HAP-1 (cell line): ENCODE results near the gene CDX2.
A peak's percentile ranks its signal among the peaks of the same experiment; 100 is the strongest.
"Not testable (repeated sequence)": the region's sequence is repeated elsewhere in the genome, so short reads cannot be mapped to it uniquely, and the experiment has no call there.

Source experiments
- DNase-seq, 2 experiments: peaks; one replicate each; pipeline ENCODE4 v3.0.0-alpha.2; 2016 to 2020; ENCODE audit warnings: low spot score in 2 of 2
- H3K27me3 ChIP-seq: fragments of 250-450 bp; sonication (Bioruptor Pico); 2 replicates; pipeline ENCODE4 v1.5.1; 2020; ENCODE audit warnings: low read depth, mild to moderate bottlenecking, moderate library complexity
- H3K36me3 ChIP-seq: fragments of 250-450 bp; sonication (Bioruptor Pico); replicated peaks from 2 replicates; pipeline ENCODE4 v1.5.1; 2020; ENCODE audit warnings: mild to moderate bottlenecking
- H3K4me1 ChIP-seq: fragments of 250-450 bp; sonication (Bioruptor Pico); 2 replicates; pipeline ENCODE4 v1.5.1; 2020; ENCODE audit warnings: mild to moderate bottlenecking
- H3K4me3 ChIP-seq: fragments of 250-450 bp; sonication (Bioruptor Pico); 2 replicates; pipeline ENCODE4 v1.5.1; 2020; ENCODE audit warnings: mild to moderate bottlenecking, moderate library complexity
- H3K9me3 ChIP-seq: fragments of 250-450 bp; sonication (Bioruptor Pico); 2 replicates; pipeline ENCODE4 v1.5.1; 2020; ENCODE audit warnings: mild to moderate bottlenecking, moderate library complexity
- in situ Hi-C: fragments of 300-500 bp; cut with MboI; formaldehyde crosslinking; loops from 3 replicates; pipeline ENCODE4 v1.14.3; 2020; ENCODE audit warnings: low sequenced_read_pairs, inconsistent platforms, mixed read lengths

CDX2 gene

GRCh38 chr13:27965740-27966640 is 3.1 kb downstream of the CDX2 start:
- in situ Hi-C loops, result no loop called here

GRCh38 chr13:27965343-27965739 is 3.8 kb downstream of the CDX2 start:
- Histone ChIP-seq H3K4me3 (no peak overlapping the region), H3K36me3 (no peaks in the 10 kb centered on the region), H3K4me1 (peaks cover 6% of the 10 kb centered on the region), H3K9me3 (no peaks in the 10 kb centered on the region), H3K27me3 (peaks cover 7% of the 10 kb centered on the region; the same call in 1 of the 2 replicates)
- no peak for DNase-seq
- in situ Hi-C loops, result no loop called here

More at GRCh38 chr13:27965740-27966640, 3.1 kb downstream of the CDX2 start:
- H3K4me1 ChIP-seq, result peaks cover 6% of the 10 kb centered on the region
- peaks cover 7% of the 10 kb centered on the region; the same call in 1 of the 2 replicates for H3K27me3 ChIP-seq
- H3K4me3 ChIP-seq, result peak overlapping the region; percentile 53
- H3K9me3 ChIP-seq, result no peaks in the 10 kb centered on the region
- H3K36me3 ChIP-seq, result no peaks in the 10 kb centered on the region
- peak; percentile 66 to 74 for DNase-seq

GRCh38 chr13:27964741-27965323 is 4.3 kb downstream of the CDX2 start:
- Histone ChIP-seq H3K27me3 (peaks cover 7% of the 10 kb centered on the region; the same call in 1 of the 2 replicates), H3K4me1 (peaks cover 6% of the 10 kb centered on the region)

DNA sequence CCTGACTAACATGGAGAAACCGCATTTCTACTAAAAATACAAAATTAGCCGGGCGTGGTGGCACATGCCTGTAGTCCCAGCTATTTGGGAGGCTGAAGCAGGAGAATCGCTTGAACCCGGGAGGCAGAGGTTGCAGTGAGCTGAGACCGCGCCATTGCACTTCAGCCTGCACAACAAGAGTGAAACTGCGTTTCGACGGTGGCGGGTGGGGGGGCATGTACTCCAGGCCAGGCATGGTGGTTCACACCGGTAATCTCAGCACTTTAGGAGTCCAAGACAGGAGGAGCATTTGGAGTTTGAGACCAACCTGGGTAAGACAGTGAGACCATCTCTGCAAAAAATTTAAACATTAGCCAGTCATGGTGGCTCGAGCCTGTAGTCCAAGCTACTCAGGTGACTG is 4.9 kb downstream of the CDX2 start:
- H3K36me3 ChIP-seq, H3K4me1 ChIP-seq, H3K4me3 ChIP-seq, H3K9me3 ChIP-seq, in situ Hi-C loops, DNase-seq, H3K27me3 ChIP-seq: not testable (repeated sequence)

More at GRCh38 chr13:27964741-27965323, 4.3 kb downstream of the CDX2 start:
- no peaks in the 10 kb centered on the region for H3K9me3 ChIP-seq
- no peaks in the 10 kb centered on the region for H3K36me3 ChIP-seq
- DNase-seq, result no peak
- no peak overlapping the region for H3K4me3 ChIP-seq
- in situ Hi-C loops, result no loop called here

GRCh38 chr13:27963491-27963890 is 5.6 kb downstream of the CDX2 start:
- Histone ChIP-seq H3K9me3 (no peaks in the 10 kb centered on the region), H3K36me3 (no peaks in the 10 kb centered on the region), H3K4me3 (no peak overlapping the region), H3K4me1 (peaks cover 3% of the 10 kb centered on the region), H3K27me3 (peaks cover 7% of the 10 kb centered on the region; the same call in 1 of the 2 replicates)
- in situ Hi-C loops, result no loop called here
- no peak for DNase-seq

DNA sequence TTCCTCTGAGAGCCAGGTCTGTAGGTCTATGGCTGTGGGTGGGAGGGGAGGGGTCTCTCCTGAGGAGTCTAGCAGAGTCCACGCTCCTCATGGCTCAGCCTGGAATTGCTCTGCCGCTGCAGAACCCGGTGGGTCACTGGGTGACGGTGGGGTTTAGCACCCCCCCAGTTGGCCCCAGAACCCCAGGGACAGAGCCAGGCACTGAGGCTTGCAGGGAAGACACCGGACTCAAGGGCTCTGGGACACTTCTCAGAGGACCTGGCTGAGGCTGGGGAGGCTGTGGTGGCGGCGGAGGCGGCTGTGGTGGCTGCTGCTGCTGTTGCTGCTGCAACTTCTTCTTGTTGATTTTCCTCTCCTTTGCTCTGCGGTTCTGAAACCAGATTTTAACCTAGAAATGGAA is 6.1 kb downstream of the CDX2 start:
- Histone ChIP-seq H3K4me1 (peaks cover 3% of the 10 kb centered on the region), H3K36me3 (no peaks in the 10 kb centered on the region), H3K27me3 (peaks cover 5% of the 10 kb centered on the region; the same call in 1 of the 2 replicates), H3K4me3 (no peak overlapping the region), H3K9me3 (no peaks in the 10 kb centered on the region)
- in situ Hi-C loops, result no loop called here
- DNase-seq, result no peak

GRCh38 chr13:27962128-27962841 is 6.8 kb downstream of the CDX2 start:
- H3K4me1 ChIP-seq, result peaks cover 3% of the 10 kb centered on the region
- in situ Hi-C loops, result no loop called here
- H3K9me3 ChIP-seq, result no peaks in the 10 kb centered on the region
- no peak for DNase-seq
- H3K4me3 ChIP-seq, result no peak overlapping the region
- H3K27me3 ChIP-seq, result 0 out of 2 replicates have a peak, but pooled peaks cover 3% of the 10 kb centered on the region
- no peaks in the 10 kb centered on the region for H3K36me3 ChIP-seq

DNA sequence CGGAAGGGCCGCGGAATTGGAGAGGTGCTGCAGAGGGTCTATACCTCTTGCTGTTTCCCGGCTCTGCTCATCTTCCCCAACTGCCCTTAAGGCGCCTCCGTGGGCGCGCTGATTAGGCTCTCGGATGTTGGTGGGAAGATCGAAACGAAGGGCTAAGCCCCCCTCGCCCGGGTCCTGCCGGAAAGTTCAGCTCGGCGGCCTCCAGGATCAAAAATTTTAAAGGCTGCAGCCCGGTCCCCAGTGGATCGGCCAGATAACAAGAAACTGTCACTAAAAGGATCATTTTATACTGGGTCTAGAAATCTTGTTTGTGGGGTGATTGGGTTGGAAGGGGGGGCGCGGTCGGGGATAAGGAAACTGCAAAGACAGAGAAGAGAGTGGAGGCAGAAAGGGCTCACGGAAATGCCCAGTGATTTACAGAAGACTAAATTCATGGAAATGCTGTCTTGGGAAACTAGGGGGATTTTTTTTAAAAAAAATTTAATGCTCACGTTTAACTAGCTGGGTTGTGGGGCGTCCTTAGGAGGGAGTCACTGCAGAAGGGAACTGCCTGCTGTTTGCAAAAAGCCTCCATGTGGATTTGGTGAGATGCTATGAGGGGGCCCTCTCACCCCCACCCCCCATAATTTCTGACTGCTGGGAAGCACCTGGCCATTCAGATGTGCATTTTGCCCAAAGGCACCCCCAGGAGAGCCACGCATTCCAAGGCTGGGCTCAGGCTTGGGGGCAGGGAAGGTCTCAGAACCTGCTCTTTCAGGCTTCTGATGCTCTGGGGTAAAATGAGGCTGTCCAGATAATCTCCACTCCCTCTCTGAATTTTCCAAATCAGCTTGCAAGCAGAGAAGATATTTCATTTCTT is 7.7 kb downstream of the CDX2 start:
- Histone ChIP-seq H3K9me3 (no peaks in the 10 kb centered on the region), H3K36me3 (no peaks in the 10 kb centered on the region), H3K4me3 (no peak overlapping the region), H3K4me1 (peaks cover 3% of the 10 kb centered on the region; the same call in 1 of the 2 replicates), H3K27me3 (no peaks in the 10 kb centered on the region)
- no peak for DNase-seq
- in situ Hi-C loops, result no loop called here

DNA sequence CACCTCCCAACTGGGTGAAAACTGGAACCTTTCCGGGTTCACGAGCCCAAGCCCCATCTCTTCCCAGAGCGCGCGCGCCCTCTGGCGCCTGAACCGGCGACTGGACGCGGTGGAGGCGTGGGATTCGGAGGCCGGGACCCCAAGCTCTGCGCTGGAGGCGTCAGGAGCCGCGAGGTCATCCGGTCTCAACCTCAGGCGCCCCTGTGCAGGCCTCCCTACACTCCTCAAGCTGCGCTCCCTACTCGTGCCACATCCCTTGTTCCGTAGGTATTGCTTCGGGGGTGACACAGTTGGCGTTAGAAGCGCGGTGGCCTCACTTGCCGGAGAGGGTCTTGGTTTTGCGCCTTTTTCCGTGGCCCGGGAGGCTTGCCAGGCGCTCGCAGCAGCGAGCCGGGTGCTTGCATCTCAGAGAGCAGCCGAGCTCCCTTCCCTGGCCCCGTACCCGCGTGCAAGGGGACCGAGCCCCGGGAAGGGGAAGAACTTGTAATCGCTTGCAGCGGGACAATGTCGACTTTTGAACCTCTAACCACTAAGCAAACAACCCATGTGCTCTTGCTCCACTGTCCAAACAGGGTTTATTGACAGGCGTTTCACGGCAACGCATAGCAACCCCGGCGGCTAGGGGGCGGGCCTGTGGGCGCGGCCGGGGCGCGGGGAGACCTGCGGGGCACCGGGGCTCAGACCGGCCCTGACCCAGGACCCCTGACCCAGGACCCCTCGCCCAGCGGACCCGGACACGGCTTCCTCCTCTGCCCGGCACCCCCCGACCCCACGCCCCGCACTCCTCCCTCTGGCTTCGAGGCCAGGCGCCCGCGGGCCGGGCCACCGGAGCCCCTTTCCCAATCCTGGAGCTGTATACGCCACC is 8.5 kb downstream of the CDX2 start:
- in situ Hi-C loops, result no loop called here

DNA sequence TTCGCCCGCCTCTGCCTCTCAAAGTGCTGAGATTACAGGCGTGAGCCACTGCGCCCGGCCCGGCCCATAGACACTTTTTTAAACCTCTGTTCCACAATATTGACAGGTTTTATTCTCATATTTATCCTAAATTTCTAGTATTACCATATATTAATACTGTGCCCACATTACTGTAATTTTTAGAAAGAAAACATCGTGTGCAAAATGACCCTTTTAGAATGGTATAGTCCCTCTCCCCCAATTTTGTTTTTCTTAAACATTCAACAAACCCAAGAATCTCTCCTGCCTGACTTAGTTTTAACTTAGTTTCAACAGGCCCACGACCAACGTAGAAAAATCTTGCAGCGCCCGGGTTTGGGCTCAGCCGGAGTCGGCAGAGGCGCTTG is 9.1 kb downstream of the CDX2 start:
- Histone ChIP-seq H3K9me3 (no peaks in the 10 kb centered on the region), H3K36me3 (no peaks in the 10 kb centered on the region), H3K4me1 (no peaks in the 10 kb centered on the region), H3K27me3 (no peaks in the 10 kb centered on the region), H3K4me3 (no peak overlapping the region)
- DNase-seq, result no peak
- in situ Hi-C loops, result loop anchor here (10.0 kb wide), 1 partner anchor 125 kb away; no protein-coding TSS in a partner anchor

More for the DNA sequence above, 8.5 kb downstream of the CDX2 start:
- no peak overlapping the region for H3K4me3 ChIP-seq
- no peak for DNase-seq
- H3K36me3 ChIP-seq, result no peaks in the 10 kb centered on the region
- no peaks in the 10 kb centered on the region for H3K9me3 ChIP-seq
- no peaks in the 10 kb centered on the region for H3K27me3 ChIP-seq
- peaks cover 2% of the 10 kb centered on the region; the same call in 1 of the 2 replicates for H3K4me1 ChIP-seq

DNA sequence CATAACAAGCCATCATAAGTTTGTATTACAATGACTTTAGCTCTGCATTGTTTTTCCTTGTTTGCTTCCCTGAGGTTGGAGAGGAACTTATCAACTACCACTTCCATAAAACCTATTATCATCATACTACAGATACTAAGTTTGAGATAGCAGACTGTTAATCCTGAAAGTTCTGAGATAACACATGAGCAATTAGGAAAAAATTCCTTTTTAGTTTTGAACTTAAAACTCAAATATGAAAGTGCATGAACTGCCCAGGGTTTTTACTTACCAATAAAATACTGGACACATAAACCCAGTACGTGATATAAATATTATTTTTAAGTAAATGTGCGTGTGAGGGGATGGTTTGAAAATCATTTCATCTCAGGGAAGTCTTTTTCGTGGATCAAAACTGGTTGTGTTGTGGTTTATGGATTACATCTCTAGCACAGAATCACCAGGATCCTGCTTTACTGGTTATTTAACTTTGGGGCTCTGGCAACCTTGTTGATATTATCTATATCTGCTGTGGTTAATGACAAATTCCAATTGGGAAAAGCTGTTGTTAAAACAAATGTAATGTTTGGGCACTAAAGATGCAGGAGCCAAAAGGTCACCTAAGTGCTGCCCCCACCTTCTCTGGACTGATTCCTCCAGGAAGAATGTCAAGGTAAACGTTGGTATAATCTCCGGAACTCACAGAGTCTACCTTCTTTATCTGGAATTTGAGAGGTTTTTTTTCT is 12.4 kb downstream of the CDX2 start:
- in situ Hi-C loops, result loop anchor here (10.0 kb wide), 1 partner anchor 122 kb away; no protein-coding TSS in a partner anchor
- no peaks in the 10 kb centered on the region; the same call in 1 of the 2 replicates for H3K4me1 ChIP-seq
- no peaks in the 10 kb centered on the region for H3K36me3 ChIP-seq
- H3K4me3 ChIP-seq, result no peak overlapping the region
- DNase-seq, result no peak
- H3K9me3 ChIP-seq, result no peaks in the 10 kb centered on the region
- no peaks in the 10 kb centered on the region for H3K27me3 ChIP-seq
